Psoas muscle (tissue), 8 donors: Measurements from ENCODE around the gene KRT35. TPM values are rescaled to one million over a fixed set of nuclear protein-coding genes. Genes with fewer than 3 reads are reported as not detected.

Experiments
- ATAC-seq, 4 donors: fragments of 200-7000 bp; cut with Tn5 transposase; one replicate each; pipeline ENCODE4 v1.9.1; 2020; ENCODE audit warnings: moderate library complexity in 3 of 4, mild to moderate bottlenecking in 2 of 4
- DNase-seq, 2 donors: peaks; one replicate each; pipeline ENCODE4 v3.0.0-alpha.2; 2020
- H3K27ac ChIP-seq: fragments of 200-600 bp; one replicate; pipeline ENCODE4 v1.8.0; 2022
- H3K27me3 ChIP-seq, 3 donors: fragments of 200-600 bp in 1 of 3; one replicate each; pipeline versions ENCODE4 v1.6.1 to v1.8.0; 2013 to 2022; ENCODE audit warnings: low read length in 2 of 3, mild to moderate bottlenecking in 2 of 3, moderate library complexity in 1 of 3; ENCODE audit not compliant: insufficient read depth in 3 of 3
- H3K36me3 ChIP-seq, 2 donors: fragments of 200-600 bp in 1 of 2; one replicate each; pipeline versions ENCODE4 v1.6.1 to v1.8.0; 2013 to 2022; ENCODE audit warnings: low read depth in 1 of 2, mild to moderate bottlenecking in 1 of 2, moderate library complexity in 1 of 2; ENCODE audit not compliant: insufficient read depth in 1 of 2
- H3K4me1 ChIP-seq: fragments of 200-600 bp; one replicate; pipeline ENCODE4 v1.8.0; 2022
- H3K4me3 ChIP-seq: fragments of 200-600 bp; one replicate; pipeline ENCODE4 v1.8.0; 2022; ENCODE audit warnings: mild to moderate bottlenecking
- H3K9me3 ChIP-seq: fragments of 200-600 bp; one replicate; pipeline ENCODE4 v1.8.0; 2022
- WGBS, 3 donors: extraction: QIAGEN DNeasy Blood & Tissue Kit; methylation state at CpG; one replicate each; pipeline versions ENCODE4 v1.1.6 to v1.1.7; 2013; 5-methylcytosine and 5-hydroxymethylcytosine counted together
- intact Hi-C, 2 donors: fragments of 100-400 bp; cut with DNase I; formaldehyde crosslinking; loops; one replicate each; pipeline versions ENCODE4 v1.11.0 to v1.14.2; 2022
- polyA plus RNA-seq, 3 donors: library from polyadenylated mRNA; stranded (reverse); fragments of 200-250 nt; gene quantifications; one replicate each; pipeline ENCODE4 v1.2.3, GENCODE V29; 2013
- total RNA-seq, 4 donors: library from RNA; stranded (reverse); fragmentation: NEBNext Ultra II Directional in 2 of 4; extraction: Animal tissue kit (Norgen Biotek cat#: 25700) in 2 of 4; gene quantifications; one replicate each; pipeline versions ENCODE4 v1.2.1 to v1.2.4, GENCODE V29; 2021 to 2023
- TF ChIP-seq, protein P1 (sequence below): fragments of 200-600 bp; IDR thresholded peaks from one replicate; pipeline ENCODE4 v1.8.0; 2022; ENCODE audit warnings: antibody characterized with exemption
- donor health status: healthy with polysubstance abuse.
- donor health status: DM: no; HTN: no; CAD: no; lungs with moderate emphysema.
- donor health status: Bipolar disorder and iron deficiency.
- donor health status: healthy.
- donor health status: DM: yes; HTN: yes; CAD: no.
- donor health status: DM: no; HTN: no; CAD: no.
- donor health status: DM: no; HTN: no; CAD: no.
- donor health status: DM: yes; HTN: yes; CAD: no.

KRT35 gene
- total and polyA plus RNA-seq, 7 donors, result not detected

DNA sequence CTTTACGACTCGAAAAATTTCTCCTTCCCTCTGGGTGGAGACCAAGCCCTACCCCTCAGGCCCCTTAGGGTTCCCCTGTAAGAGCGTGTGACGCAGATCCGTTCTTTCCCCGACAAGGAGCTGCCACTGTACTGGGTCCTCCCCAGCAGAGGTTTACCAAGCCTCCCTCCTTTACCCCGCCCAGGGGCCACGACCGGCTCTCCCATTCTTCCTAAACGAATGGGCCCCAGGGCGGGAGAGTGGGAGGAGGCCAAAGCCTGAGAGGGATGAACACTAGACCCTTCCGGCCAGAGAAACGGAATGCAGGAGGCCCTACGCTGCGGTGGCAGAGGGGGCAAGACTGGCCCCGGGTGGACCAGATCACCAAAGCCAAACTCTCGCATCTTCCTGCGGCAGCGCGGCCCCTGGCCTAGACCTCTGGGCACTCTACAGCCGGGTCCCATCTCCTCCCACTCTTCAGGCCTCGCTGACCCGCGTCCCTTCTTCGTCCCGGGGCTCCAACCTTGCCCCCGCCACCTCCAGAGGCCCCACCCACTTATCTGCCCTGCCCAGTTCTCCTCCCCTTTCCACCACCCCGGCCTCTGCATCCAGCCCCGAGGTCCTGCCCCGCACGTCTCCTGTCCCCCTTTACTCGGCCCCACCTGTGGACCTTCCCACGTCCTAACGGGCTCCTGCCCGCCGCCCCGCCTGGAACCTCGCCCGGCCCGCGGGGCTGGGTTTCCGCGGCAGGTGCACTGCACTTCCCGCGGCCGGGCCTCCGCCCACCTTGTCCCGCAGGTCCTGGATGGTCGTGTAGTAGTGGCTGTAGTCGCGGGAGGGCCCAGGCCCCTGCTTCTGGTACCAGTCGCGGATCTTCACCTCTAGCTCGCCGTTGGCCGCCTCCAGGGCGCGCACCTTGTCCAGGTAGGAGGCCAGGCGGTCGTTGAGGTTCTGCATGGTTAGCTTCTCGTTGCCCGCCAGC, 46.4 kb upstream of the KRT35 start:
- DNase-seq, result no peak
- H3K27ac ChIP-seq, result no peak overlapping the region

DNA sequence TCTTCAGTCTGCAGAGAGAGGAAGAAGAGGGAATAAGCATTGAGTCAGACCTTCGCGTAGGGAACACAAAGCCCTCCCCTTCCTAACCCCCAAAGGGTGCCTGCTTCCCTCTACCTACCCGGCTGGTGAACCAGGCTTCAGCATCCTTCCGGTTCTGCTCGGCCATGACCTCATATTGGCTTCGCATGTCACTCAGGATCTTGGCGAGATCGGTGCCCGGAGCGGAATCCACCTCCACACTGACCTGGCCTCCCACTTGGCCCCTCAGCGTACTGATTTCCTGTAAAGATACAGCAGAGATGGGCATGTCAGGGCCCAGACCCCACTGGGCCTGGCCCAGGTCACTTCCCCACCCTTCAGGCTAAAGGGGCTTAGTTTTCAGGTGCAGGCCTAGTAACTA, 43.3 kb upstream of the KRT35 start:
- no peak for ATAC-seq
- peaks cover 4% of the 10 kb centered on the region for H3K4me1 ChIP-seq
- no peak for DNase-seq
- H3K9me3 ChIP-seq, result no peaks in the 10 kb centered on the region
- 83 to 89% (median 85%) methylated on average over 11 of the region's 11 CpGs for WGBS, 3 donors
- H3K27ac ChIP-seq, result no peak overlapping the region
- no peaks in the 10 kb centered on the region for H3K36me3 ChIP-seq
- no peak overlapping the region for H3K4me3 ChIP-seq
- peaks cover 0 to 45% (median 27%) of the 10 kb centered on the region in 3 donors for H3K27me3 ChIP-seq
- intact Hi-C loops, result no loop called here
- TF ChIP-seq, protein P1, sequence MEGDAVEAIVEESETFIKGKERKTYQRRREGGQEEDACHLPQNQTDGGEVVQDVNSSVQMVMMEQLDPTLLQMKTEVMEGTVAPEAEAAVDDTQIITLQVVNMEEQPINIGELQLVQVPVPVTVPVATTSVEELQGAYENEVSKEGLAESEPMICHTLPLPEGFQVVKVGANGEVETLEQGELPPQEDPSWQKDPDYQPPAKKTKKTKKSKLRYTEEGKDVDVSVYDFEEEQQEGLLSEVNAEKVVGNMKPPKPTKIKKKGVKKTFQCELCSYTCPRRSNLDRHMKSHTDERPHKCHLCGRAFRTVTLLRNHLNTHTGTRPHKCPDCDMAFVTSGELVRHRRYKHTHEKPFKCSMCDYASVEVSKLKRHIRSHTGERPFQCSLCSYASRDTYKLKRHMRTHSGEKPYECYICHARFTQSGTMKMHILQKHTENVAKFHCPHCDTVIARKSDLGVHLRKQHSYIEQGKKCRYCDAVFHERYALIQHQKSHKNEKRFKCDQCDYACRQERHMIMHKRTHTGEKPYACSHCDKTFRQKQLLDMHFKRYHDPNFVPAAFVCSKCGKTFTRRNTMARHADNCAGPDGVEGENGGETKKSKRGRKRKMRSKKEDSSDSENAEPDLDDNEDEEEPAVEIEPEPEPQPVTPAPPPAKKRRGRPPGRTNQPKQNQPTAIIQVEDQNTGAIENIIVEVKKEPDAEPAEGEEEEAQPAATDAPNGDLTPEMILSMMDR, result no peak

More for the DNA sequence above, 46.4 kb upstream of the KRT35 start:
- ATAC-seq, result no peak
- Histone ChIP-seq H3K27me3 (peaks cover 0 to 59% (median 28%) of the 10 kb centered on the region in 3 donors), H3K4me3 (peak overlapping the region; percentile 41), H3K4me1 (peaks cover 4% of the 10 kb centered on the region), H3K36me3 (no peaks in the 10 kb centered on the region), H3K9me3 (no peaks in the 10 kb centered on the region)
- intact Hi-C loops, result no loop called here
- WGBS, 3 donors, result 7 to 10% (median 8%) methylated on average over 55 to 62 of the region's 62 CpGs
- TF ChIP-seq, protein P1, result no peak

DNA sequence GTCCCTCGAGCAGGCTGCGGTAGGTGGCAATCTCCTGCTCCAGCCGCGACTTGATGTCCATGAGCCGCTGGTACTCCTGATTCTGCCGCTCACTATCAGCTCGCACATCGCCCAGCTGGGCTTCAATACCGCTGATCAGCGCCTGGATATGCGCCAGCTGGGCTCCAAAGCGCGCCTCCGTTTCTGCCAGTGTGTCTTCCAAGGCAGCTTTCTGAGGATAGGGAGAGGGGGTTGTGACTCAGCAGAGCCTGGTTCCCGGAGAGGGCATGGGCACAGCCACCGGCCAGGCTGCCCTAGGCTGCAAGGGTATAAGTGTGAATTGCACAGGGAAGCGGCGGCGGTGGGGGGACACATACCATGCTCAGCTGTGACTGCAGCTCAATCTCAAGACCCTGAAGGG, 42.8 kb upstream of the KRT35 start:
- Histone ChIP-seq H3K9me3 (no peaks in the 10 kb centered on the region), H3K4me3 (no peak overlapping the region), H3K36me3 (no peaks in the 10 kb centered on the region), H3K27me3 (peaks cover 0 to 40% (median 27%) of the 10 kb centered on the region in 3 donors), H3K4me1 (peaks cover 4% of the 10 kb centered on the region), H3K27ac (no peak overlapping the region)
- TF ChIP-seq, protein P1, result no peak
- 61 to 64% (median 63%) methylated on average over 19 of the region's 19 CpGs for WGBS, 3 donors
- no peak for ATAC-seq
- no peak for DNase-seq
- intact Hi-C loops, result no loop called here

DNA sequence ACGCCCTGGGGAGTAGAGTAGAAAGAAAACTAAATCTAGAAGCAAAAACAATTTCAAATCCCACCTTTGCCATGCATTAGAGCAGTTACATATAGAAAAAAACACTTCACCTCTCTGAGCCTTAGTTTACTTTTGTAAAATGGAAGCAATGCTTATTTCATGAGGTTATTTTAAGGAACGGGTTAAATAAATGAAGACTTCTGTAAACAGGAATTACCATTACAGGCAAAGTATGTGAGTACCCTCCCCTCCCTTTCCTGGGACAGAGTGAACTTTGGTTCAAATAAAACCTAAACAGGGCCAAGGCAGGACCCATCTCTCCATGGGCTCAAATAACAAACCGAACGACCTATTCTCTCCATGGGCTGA, 42.3 kb upstream of the KRT35 start:
- H3K4me1 ChIP-seq, result peaks cover 3% of the 10 kb centered on the region
- WGBS, 3 donors, result 55 to 64% (median 60%) methylated on average over 4 of the region's 4 CpGs
- no peaks in the 10 kb centered on the region for H3K36me3 ChIP-seq
- peaks cover 0 to 35% (median 24%) of the 10 kb centered on the region in 3 donors for H3K27me3 ChIP-seq
- no peak overlapping the region for H3K27ac ChIP-seq
- no peak for ATAC-seq
- intact Hi-C loops, result no loop called here
- TF ChIP-seq, protein P1, result no peak
- no peak for DNase-seq
- H3K9me3 ChIP-seq, result no peaks in the 10 kb centered on the region
- H3K4me3 ChIP-seq, result no peak overlapping the region
